ENCODE results near the gene TNFRSF1A.

GRCh38 chr12:6354495-6355393 lies 12.9 kb upstream of the TNFRSF1A start:
- TF ChIP-seq FOXM1 (IDR thresholded peaks at IDR 0.05; ENCODE audit: borderline replicate concordance), result no peak
- TF ChIP-seq BHLHE40 (IDR thresholded peaks at IDR 0.05; ENCODE audit: borderline replicate concordance), result no peak
- no peak for TF ChIP-seq L3MBTL2 (conservative IDR thresholded peaks at IDR 0.05)
- no peak for TF ChIP-seq LEF1 (IDR thresholded peaks at IDR 0.05; ENCODE audit: borderline replicate concordance)
- no peak for TF ChIP-seq SP1 (IDR thresholded peaks at IDR 0.05)
- no peak for TF ChIP-seq SUZ12 (IDR thresholded peaks at IDR 0.05)
- TF ChIP-seq ARNT (IDR thresholded peaks at IDR 0.05), result no peak
- TF ChIP-seq NFRKB (IDR thresholded peaks at IDR 0.05), result no peak
- TF ChIP-seq TARDBP (IDR thresholded peaks at IDR 0.05), result no peak
- no peak for TF ChIP-seq FOXA1 (IDR thresholded peaks at IDR 0.05)
- no peak for TF ChIP-seq HDGF (IDR thresholded peaks at IDR 0.05; ENCODE audit: borderline replicate concordance)
